Ramos (cell line): ENCODE data around the gene TICRR.

Experiments
- in situ Hi-C: fragments of 300-500 bp; cut with MboI; formaldehyde crosslinking; loops from one replicate; pipeline ENCODE4 v1.14.3; 2022; ENCODE audit warnings: low sequenced_read_pairs; ENCODE audit not compliant: unreplicated experiment

Gene TICRR

GRCh38 chr15:89649716-89650115 lies 74.4 kb downstream of the TICRR start:
- in situ Hi-C loops = no loop called here

- in situ Hi-C loops = no loop called here
Measured at GRCh38 chr15:89652131-89652530, 76.9 kb downstream of the TICRR start.

- in situ Hi-C loops = no loop called here
Measured at GRCh38 chr15:89652666-89653065, 77.4 kb downstream of the TICRR start.

- in situ Hi-C loops = no loop called here
Measured at GRCh38 chr15:89653578-89653977, 78.3 kb downstream of the TICRR start.

GRCh38 chr15:89654301-89654761 lies 79.1 kb downstream of the TICRR start:
- in situ Hi-C loops = no loop called here

- in situ Hi-C loops = no loop called here
Measured at GRCh38 chr15:89654847-89655805, 79.9 kb downstream of the TICRR start, which contains the start of gene KIF7. TSS of gene KIF7 (minus strand) at chr15:89655467. CDS start at chr15:89652930, 2,537 bp downstream.

GRCh38 chr15:89656116-89656815 lies 81.0 kb downstream of the TICRR start:
- in situ Hi-C loops = no loop called here

- in situ Hi-C loops = no loop called here
Measured at GRCh38 chr15:89657686-89658200, 82.5 kb downstream of the TICRR start.

- in situ Hi-C loops = no loop called here
Measured at GRCh38 chr15:89659295-89659694, 84.0 kb downstream of the TICRR start.

- in situ Hi-C loops = no loop called here
Measured at GRCh38 chr15:89660556-89660955, 85.3 kb downstream of the TICRR start.

GRCh38 chr15:89662893-89663626 lies 87.8 kb downstream of the TICRR start:
- in situ Hi-C loops = no loop called here

GRCh38 chr15:89664441-89665350 lies 89.4 kb downstream of the TICRR start:
- in situ Hi-C loops = no loop called here

- in situ Hi-C loops = no loop called here
Measured at GRCh38 chr15:89665449-89666181, 90.3 kb downstream of the TICRR start.

- in situ Hi-C loops = no loop called here
Measured at GRCh38 chr15:89666184-89666857, 91.1 kb downstream of the TICRR start.

GRCh38 chr15:89666858-89667705 lies 91.8 kb downstream of the TICRR start:
- in situ Hi-C loops = no loop called here

GRCh38 chr15:89667706-89667960 lies 92.4 kb downstream of the TICRR start:
- in situ Hi-C loops = no loop called here

GRCh38 chr15:89668171-89668570 lies 92.9 kb downstream of the TICRR start:
- in situ Hi-C loops = no loop called here
